NCI-H2171 treated with DMSO at 0.1 percent for 48 hours (cell line): ENCODE measurements around the gene SNN.

Experiments used
- DNase-seq: peaks from one replicate; lab custom pipeline; 2025; lab: John Stamatoyannopoulos, UW

The SNN gene

GRCh38 chr16:11699234-11699894, 31.1 kb downstream of the SNN start:
- DNase-seq, result no peak

GRCh38 chr16:11700264-11701029, 32.2 kb downstream of the SNN start:
- DNase-seq, result no peak

- DNase-seq, result no peak
Measured at GRCh38 chr16:11705311-11706025, 37.2 kb downstream of the SNN start.

DNA sequence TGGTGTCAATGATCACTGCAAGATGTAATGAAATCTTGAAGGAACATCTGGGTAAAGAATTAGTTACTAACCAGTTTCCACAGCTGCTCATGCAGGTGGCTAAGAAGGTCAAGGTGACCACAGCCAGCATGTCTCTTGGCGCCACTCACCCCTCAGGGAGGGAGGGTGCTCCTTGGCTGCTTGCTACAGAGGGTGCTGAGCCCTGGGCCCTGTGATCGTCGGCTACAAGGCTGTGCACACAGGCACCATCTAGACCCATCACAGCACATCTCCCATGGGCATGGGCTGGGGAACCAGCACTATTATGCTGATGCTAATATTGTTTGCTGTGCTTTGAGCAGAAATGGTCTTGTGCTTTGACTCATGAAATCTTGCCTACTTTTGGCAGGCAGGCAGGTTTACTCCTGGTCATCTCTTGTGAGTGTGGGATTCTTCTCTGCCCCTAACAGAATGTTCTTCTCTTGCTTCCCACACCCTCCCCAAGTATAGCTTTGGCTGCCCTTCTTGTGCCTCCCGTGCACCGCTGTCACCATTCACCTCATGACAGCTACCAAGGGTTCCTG, 38.0 kb downstream of the SNN start:
- DNase-seq, result no peak

GRCh38 chr16:11707679-11708197, 39.5 kb downstream of the SNN start:
- DNase-seq, result no peak

DNA sequence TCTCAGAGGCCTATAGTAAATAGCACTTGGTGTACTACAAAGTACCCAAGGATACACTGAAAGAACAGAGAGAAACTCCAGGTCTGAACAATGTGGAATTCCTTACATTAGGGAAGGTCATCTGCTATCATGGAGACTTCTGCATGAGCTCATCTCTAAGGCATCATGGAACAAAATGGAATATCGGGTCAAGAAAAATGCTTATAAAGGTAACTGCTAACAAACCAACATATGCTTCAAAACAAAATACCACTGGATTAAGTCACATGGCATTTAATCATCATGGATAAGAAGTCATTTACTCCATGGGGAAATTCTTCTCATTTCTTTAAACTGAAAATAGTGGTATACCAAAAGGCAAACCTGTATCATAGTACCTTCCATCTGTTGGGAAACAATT, 40.2 kb downstream of the SNN start:
- DNase-seq, result no peak

GRCh38 chr16:11711662-11712061, 43.4 kb downstream of the SNN start:
- DNase-seq, result no peak

DNA sequence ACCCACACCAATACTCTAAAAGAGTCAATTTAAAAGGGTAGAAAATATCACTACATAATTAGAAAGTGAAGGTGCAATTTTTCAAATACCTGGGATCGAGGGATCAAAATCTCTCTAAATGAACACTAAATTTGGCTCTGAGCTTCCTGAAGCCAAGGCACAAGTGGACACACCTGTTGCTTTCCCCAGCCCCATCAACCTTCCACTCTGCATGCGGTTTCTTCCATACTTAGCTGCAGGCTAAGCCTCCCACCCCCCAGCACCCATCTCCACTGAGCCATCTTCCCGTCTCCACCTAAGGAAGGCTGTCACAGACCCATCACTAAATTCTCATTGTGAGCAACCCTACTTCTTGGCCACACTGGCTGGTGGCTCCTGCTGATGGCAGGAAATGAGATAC, 43.9 kb downstream of the SNN start:
- no peak for DNase-seq

GRCh38 chr16:11715246-11715947, 47.1 kb downstream of the SNN start:
- DNase-seq, result no peak

DNA sequence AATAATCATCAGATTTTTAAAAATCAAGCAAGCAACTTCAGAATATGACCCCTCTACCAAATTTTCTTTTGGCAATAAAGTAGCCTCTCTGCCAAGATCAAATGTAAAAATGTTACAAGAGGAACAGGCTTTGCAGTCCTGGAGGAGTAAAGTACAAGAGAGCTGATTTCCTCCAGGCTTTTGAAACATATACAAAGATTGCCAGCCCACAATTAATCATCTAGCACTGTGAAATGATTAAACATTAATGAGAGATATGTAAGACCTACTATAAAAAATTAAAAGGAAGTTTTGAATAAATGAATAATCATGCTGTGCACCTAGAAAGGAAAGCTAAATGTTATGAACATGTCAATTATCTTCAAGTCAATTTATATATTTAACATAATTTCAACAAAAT, 48.1 kb downstream of the SNN start:
- no peak for DNase-seq

DNA sequence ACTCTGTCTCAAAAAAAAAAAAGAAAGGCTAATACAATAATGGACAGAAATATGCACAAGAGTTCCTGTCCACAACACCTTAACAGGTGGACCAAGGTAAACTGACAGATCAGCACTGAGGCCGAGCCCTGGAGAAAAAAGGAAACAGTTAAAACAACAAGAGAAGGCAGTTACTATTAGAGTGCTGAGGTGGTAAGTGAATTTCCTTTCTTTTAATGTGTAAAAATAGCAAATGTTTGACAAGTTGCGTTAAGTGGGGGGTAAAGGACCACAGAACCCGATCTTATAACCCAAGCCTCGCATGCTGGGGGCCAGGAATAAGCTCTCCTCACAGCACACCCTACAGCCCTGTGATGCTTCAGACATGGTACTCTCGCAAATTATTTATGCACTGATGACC, 49.6 kb downstream of the SNN start:
- DNase-seq, result no peak

DNA sequence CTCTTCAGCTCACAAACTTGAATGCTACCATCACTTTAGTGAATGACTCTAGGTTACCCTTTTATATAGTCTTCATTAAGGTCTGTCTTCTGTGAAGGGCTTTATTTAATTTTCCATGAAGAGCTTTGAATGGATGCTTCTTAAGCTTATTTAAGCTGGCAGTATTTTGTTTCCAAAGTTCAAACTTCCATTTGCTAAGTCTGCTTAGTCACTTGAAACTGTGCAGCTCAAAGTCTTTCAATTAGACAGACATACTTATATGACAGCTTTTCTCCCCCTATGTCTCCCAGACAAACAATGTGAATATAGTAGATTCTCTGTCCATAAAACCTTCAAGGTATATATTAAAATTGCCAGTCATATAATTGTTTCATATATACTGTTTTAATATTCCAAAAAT, 50.9 kb downstream of the SNN start:
- DNase-seq, result no peak

DNA sequence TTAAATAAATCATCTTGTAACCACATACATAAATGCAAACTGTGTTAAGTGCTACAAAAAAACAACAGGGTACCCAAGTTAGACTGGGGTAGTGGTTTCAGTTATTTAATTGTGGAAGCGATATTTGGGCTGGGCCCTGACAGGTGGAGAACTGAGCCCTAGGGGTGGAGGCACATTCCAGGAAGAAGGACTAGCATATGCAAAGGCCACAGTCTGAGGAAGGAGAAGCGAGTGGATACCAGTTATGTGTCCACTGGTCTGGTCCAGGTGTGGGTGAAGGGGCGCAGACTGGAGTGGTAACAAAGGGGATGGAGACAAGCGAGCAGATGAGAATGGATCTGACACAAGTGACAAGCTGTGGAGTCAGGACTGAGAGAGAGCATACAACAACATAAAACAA, 51.5 kb downstream of the SNN start:
- DNase-seq, result no peak

DNA sequence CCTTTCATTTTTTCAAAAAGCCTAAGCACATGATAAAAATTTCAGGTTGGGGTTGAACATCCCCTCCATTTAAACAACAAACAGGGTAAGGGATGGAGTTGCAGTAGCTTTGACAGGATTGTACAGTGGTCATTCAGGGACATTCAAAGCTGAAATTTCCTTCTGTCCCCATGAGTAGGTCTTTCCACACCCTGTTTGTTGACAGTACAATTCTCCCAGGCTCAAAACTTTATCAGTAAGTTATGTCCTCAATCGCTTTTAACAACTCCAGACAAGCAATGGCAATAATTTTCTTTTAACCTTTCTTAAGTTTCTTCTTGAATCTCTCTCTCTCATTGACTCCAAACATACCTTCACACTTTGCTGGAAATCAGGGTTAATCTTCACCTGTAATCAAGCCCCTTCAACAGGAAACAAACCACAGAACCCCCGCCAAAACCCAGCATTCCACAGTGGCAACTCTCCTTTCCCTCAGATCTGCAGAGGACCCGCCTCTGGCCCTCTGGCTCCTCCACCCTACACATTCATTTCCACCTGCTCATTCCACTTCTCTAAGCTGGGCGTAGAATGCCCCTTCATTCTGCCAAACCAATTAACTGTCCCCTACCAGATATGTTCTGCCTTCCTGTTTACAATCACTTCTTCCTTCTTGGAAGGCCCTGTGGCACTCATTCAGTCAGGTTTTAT, 53.7 kb downstream of the SNN start:
- no peak for DNase-seq

DNA sequence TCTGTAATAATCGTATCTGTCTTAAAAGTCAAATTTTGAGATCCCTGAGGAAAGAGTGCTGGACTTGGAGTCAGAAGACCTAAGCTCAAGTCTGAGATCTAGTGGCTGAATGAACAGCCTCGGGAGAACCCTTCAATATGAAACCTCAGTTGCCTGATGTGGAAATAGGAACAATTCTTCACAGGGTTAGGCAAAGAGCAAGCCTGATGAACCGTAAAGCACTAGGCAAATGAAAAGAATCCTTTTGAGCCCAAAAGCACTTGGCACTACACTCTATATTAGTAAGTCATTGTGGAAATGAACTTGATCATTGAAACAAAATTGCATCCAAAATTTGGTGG, 54.2 kb downstream of the SNN start:
- no peak for DNase-seq

DNA sequence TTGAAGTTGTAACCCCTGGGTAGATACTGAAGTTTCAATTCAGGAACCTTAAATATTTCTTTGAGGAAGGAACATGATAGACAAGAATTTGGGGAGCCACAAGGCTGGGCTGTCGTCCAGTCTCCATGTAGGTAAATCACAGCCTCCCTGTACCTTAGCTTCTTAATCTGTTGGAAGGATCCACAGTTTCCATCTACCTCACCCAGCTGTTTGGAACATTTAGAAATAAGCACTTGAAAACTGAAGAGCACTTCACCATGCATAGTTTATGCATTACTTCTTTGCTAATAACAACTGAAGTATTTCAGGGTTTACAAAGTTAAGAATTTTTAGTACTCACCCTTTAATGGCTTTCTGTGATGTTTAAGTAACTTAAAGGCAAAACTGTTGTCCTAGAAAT, 57.2 kb downstream of the SNN start:
- no peak for DNase-seq

GRCh38 chr16:11726008-11726407, 57.8 kb downstream of the SNN start:
- DNase-seq, result no peak

- no peak for DNase-seq
Measured at GRCh38 chr16:11727796-11728543, 59.7 kb downstream of the SNN start.
